ENCODE data around the gene ANO10. TPM values are rescaled to one million over a fixed set of nuclear protein-coding genes. Genes with fewer than 3 reads are reported as not detected.

The ANO10 gene
- total RNA-seq, 1 donor from 2014 or later: 24.9 TPM

- TF ChIP-seq CTCF (IDR thresholded peaks at IDR 0.05): no peak
Measured at GRCh38 chr3:43540624-43541023, 81.2 kb downstream of the ANO10 start.

GRCh38 chr3:43539321-43539720 is 82.5 kb downstream of the ANO10 start:
- H3K4me1 ChIP-seq: no peaks in the 10 kb centered on the region
- TF ChIP-seq CTCF (IDR thresholded peaks at IDR 0.05): no peak
- no peaks in the 10 kb centered on the region for H3K9me3 ChIP-seq
- H3K27me3 ChIP-seq: no peaks in the 10 kb centered on the region
- H3K27ac ChIP-seq: no peak overlapping the region
- H3K4me3 ChIP-seq: no peak overlapping the region
- DNase-seq (ENCODE audit: low spot score in 2 of 2): no peak
- intact Hi-C loops (cut with DNase I): no loop called here
- peaks cover 0 to 3% of the 10 kb centered on the region in 2 donors for H3K36me3 ChIP-seq

More at GRCh38 chr3:43540624-43541023, 81.2 kb downstream of the ANO10 start:
- Histone ChIP-seq H3K27me3 (no peaks in the 10 kb centered on the region), H3K9me3 (no peaks in the 10 kb centered on the region), H3K4me3 (no peak overlapping the region), H3K36me3 (peaks cover 0 to 3% of the 10 kb centered on the region in 2 donors), H3K27ac (no peak overlapping the region), H3K4me1 (no peaks in the 10 kb centered on the region)
- intact Hi-C loops (cut with DNase I): loop anchor here (10.0 kb wide), 3 partner anchors 154 to 314 kb away; partner anchors contain the start of gene ABHD5
- DNase-seq (ENCODE audit: low spot score in 2 of 2): no peak

- DNase-seq (ENCODE audit: low spot score in 2 of 2): no peak
- no peak overlapping the region for H3K27ac ChIP-seq
- intact Hi-C loops (cut with DNase I): no loop called here
- no peak overlapping the region for H3K4me3 ChIP-seq
- H3K36me3 ChIP-seq: peaks cover 0 to 3% of the 10 kb centered on the region in 2 donors
- no peaks in the 10 kb centered on the region for H3K9me3 ChIP-seq
- TF ChIP-seq CTCF (IDR thresholded peaks at IDR 0.05): no peak
- H3K27me3 ChIP-seq: no peaks in the 10 kb centered on the region
- no peaks in the 10 kb centered on the region for H3K4me1 ChIP-seq
Measured at GRCh38 chr3:43537225-43537624, 84.6 kb downstream of the ANO10 start.

GRCh38 chr3:43534675-43535074 is 87.1 kb downstream of the ANO10 start:
- Histone ChIP-seq H3K36me3 (peaks cover 0 to 3% of the 10 kb centered on the region in 2 donors), H3K27me3 (no peaks in the 10 kb centered on the region), H3K9me3 (no peaks in the 10 kb centered on the region), H3K4me1 (no peaks in the 10 kb centered on the region), H3K27ac (no peak overlapping the region), H3K4me3 (no peak overlapping the region)
- TF ChIP-seq CTCF (IDR thresholded peaks at IDR 0.05): no peak
- intact Hi-C loops (cut with DNase I): no loop called here
- DNase-seq (ENCODE audit: low spot score in 2 of 2): no peak

- no peak overlapping the region for H3K4me3 ChIP-seq
- no peaks in the 10 kb centered on the region for H3K4me1 ChIP-seq
- TF ChIP-seq CTCF (IDR thresholded peaks at IDR 0.05): no peak
- intact Hi-C loops (cut with DNase I): no loop called here
- H3K27me3 ChIP-seq: no peaks in the 10 kb centered on the region
- H3K27ac ChIP-seq: no peak overlapping the region
- no peaks in the 10 kb centered on the region for H3K9me3 ChIP-seq
- H3K36me3 ChIP-seq: peaks cover 0 to 3% of the 10 kb centered on the region in 2 donors
- DNase-seq (ENCODE audit: low spot score in 2 of 2): no peak
Measured at GRCh38 chr3:43533009-43533408, 88.8 kb downstream of the ANO10 start.

GRCh38 chr3:43531835-43532234 is 90.0 kb downstream of the ANO10 start:
- no peak for TF ChIP-seq CTCF (IDR thresholded peaks at IDR 0.05)
- Histone ChIP-seq H3K4me1 (no peaks in the 10 kb centered on the region), H3K27ac (no peak overlapping the region), H3K27me3 (no peaks in the 10 kb centered on the region), H3K9me3 (no peaks in the 10 kb centered on the region), H3K4me3 (no peak overlapping the region), H3K36me3 (no peaks in the 10 kb centered on the region)
- intact Hi-C loops (cut with DNase I): no loop called here
- no peak for DNase-seq (ENCODE audit: low spot score in 2 of 2)
